Fibroblast of the aortic adventitia (primary cell): ENCODE data around the gene MAD2L2. TPM values are rescaled to one million over a fixed set of nuclear protein-coding genes. Genes with fewer than 3 reads are reported as not detected.

Experiments used
- DNase-seq: peaks from one replicate; pipeline ENCODE4 v3.0.0-alpha.2; 2010; ENCODE audit warnings: low read depth
- H3K4me3 ChIP-seq: 2 replicates; pipeline ENCODE4 v1.5.1; 2011; ENCODE audit warnings: low read depth, mild to moderate bottlenecking, control low read depth, low read length, moderate library complexity
- total RNA-seq: library from RNA; depleted of rRNA; stranded (reverse); fragments of >200 nt; gene quantifications from 2 replicates; pipeline ENCODE4 v1.2.3, GENCODE V29; 2012; ENCODE audit warnings: low replicate concordance
- TF ChIP-seq, protein P1 (sequence below): IDR thresholded peaks from 2 replicates; pipeline ENCODE4 v1.5.1; 2011; ENCODE audit warnings: mild to moderate bottlenecking, low read length, control low read depth, inconsistent platforms; ENCODE audit not compliant: insufficient read depth

MAD2L2 gene
- total RNA-seq, 1 donor = 33.1 TPM

DNA sequence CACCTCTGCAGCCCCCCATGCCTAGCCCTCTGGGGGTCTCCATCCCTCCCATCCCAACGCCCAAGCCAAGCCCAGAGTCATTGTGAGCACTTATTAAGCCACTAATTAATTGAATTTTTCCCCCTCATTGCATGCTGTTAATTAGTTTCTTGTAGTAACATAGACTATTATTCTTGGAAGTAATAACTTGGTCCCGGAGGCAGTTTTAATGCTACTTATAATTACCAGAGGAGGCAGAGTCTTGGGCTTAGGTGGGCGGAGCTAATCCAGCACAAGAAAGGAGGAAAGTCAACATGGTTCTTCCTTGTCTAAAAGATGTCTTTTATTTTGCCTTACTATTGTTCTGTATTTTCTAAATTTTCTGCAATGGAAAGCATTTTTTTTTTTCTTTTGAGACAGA lies 54.4 kb downstream of the MAD2L2 start:
- no peak overlapping the region for H3K4me3 ChIP-seq
- TF ChIP-seq, protein P1, sequence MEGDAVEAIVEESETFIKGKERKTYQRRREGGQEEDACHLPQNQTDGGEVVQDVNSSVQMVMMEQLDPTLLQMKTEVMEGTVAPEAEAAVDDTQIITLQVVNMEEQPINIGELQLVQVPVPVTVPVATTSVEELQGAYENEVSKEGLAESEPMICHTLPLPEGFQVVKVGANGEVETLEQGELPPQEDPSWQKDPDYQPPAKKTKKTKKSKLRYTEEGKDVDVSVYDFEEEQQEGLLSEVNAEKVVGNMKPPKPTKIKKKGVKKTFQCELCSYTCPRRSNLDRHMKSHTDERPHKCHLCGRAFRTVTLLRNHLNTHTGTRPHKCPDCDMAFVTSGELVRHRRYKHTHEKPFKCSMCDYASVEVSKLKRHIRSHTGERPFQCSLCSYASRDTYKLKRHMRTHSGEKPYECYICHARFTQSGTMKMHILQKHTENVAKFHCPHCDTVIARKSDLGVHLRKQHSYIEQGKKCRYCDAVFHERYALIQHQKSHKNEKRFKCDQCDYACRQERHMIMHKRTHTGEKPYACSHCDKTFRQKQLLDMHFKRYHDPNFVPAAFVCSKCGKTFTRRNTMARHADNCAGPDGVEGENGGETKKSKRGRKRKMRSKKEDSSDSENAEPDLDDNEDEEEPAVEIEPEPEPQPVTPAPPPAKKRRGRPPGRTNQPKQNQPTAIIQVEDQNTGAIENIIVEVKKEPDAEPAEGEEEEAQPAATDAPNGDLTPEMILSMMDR = no peak
- no peak for DNase-seq

Other genes with a start within 250 kb of the MAD2L2 start
- gene DISP3, start 202.0 kb downstream of the MAD2L2 start, total RNA-seq = not detected in 2 replicates
- gene FBXO2, start 26.7 kb downstream of the MAD2L2 start, total RNA-seq = 2.0 and 3.9 TPM in 2 replicates
- 8.1 and 16.0 TPM in 2 replicates for gene FBXO44, start 26.3 kb downstream of the MAD2L2 start, total RNA-seq
- gene FBXO6, start 16.9 kb downstream of the MAD2L2 start, total RNA-seq = 3.4 and 4.5 TPM in 2 replicates
- 2.4 TPM in 1 of 2 replicates, not detected in the other for gene DRAXIN, start 10.6 kb upstream of the MAD2L2 start, total RNA-seq
- gene AGTRAP, start 55.0 kb upstream of the MAD2L2 start, total RNA-seq = 15.0 and 49.4 TPM in 2 replicates
- gene C1orf167, start 81.0 kb upstream of the MAD2L2 start, total RNA-seq = 0.36 TPM in 1 of 2 replicates, not detected in the other
- gene MTHFR, start 124.8 kb upstream of the MAD2L2 start, total RNA-seq = 42.9 and 55.4 TPM in 2 replicates
- 12.6 and 47.8 TPM in 2 replicates for gene CLCN6, start 125.0 kb upstream of the MAD2L2 start, total RNA-seq
- not detected in 2 replicates for gene NPPA, start 166.6 kb upstream of the MAD2L2 start, total RNA-seq
- not detected in 2 replicates for gene NPPB, start 177.8 kb upstream of the MAD2L2 start, total RNA-seq
- gene KIAA2013, start 245.3 kb upstream of the MAD2L2 start, total RNA-seq = 37.8 and 86.9 TPM in 2 replicates